Adrenal gland (tissue), 12 donors: ENCODE data around the gene PLA2G12A. TPM values are rescaled to one million over a fixed set of nuclear protein-coding genes. Genes with fewer than 3 reads are reported as not detected.

ENCODE experiments used
- DNase-seq, 7 donors: peaks; one replicate each; pipeline ENCODE4 v3.0.0-alpha.2; 2019 to 2020
- H3K27ac ChIP-seq, 5 donors: fragments of 200-600 bp; sonication (generic) in 4 of 5; 1 replicate in 3 of 5; 2 replicates in 2 of 5; pipeline versions ENCODE4 v1.5.1 to v1.8.0; 2016 to 2020; ENCODE audit warnings: mild to moderate bottlenecking in 1 of 5
- H3K27me3 ChIP-seq: fragments of 200-600 bp; 2 replicates; pipeline ENCODE4 v1.8.0; 2021
- H3K36me3 ChIP-seq, 2 donors: fragments of 200-600 bp; replicated peaks in 1 of 2; 1 replicate in 1 of 2; 2 replicates in 1 of 2; pipeline versions ENCODE4 v1.5.1 to v1.8.0; 2018 to 2022
- H3K4me1 ChIP-seq, 2 donors: fragments of 200-600 bp; replicated peaks in 1 of 2; 1 replicate in 1 of 2; 2 replicates in 1 of 2; pipeline versions ENCODE4 v1.5.1 to v1.8.0; 2018 to 2021
- H3K4me3 ChIP-seq, 4 donors: fragments of 200-600 bp; sonication (generic) in 3 of 4; one replicate each; pipeline ENCODE4 v1.5.1; 2016 to 2018
- H3K9me3 ChIP-seq, 3 donors: fragments of 200-600 bp; sonication (generic) in 1 of 3; replicated peaks in 1 of 3; 1 replicate in 2 of 3; 2 replicates in 1 of 3; pipeline versions ENCODE4 v1.5.1 to v1.8.0; 2016 to 2021
- POLR2A ChIP-seq, 2 donors: fragments of 450-650 bp; IDR thresholded peaks; one replicate each; pipeline ENCODE4 v1.6.1; 2017; ENCODE audit warnings: antibody characterized with exemption in 2 of 2, mild to moderate bottlenecking in 2 of 2, moderate library complexity in 1 of 2
- WGBS, 4 donors: extraction: QIAGEN DNeasy Blood & Tissue Kit in 2 of 4; methylation state at CpG; one replicate each; pipeline versions ENCODE4 v1.1.5 to v1.1.7; 2013 to 2017; 5-methylcytosine and 5-hydroxymethylcytosine counted together
- intact Hi-C, 2 donors: fragments of 100-400 bp; cut with DNase I; formaldehyde crosslinking; loops; one replicate each; pipeline versions ENCODE4 v1.14.1 to v1.15.0; 2022 to 2023
- polyA plus RNA-seq, 3 donors: library from polyadenylated mRNA; stranded (reverse); fragments of 200-250 nt in 2 of 3; fragments of 350-450 nt in 1 of 3; fragmentation: Illumina TruSeq in 1 of 3; extraction: RNeasy Lipid Tissue Mini Kit (QIAGEN cat#74804) in 1 of 3; gene quantifications; one replicate each; pipeline ENCODE4 v1.2.3, GENCODE V29; 2013 to 2014
- total RNA-seq, 9 donors: library from RNA; depleted of rRNA in 4 of 9; stranded (reverse); fragments of >200 nt in 4 of 9; fragments of 120-200 nt in 1 of 9; fragmentation: NEBNext Ultra II Directional in 1 of 9; extraction: Animal tissue kit (Norgen Biotek cat#: 25700) in 1 of 9; gene quantifications; one replicate each; pipeline versions ENCODE4 v1.1.0 to v1.2.4, GENCODE V29; 2013 to 2023
- TF ChIP-seq, protein P1 (sequence below), 6 experiments: fragments of 450-650 bp in 4 of 6; fragments of 200-600 bp in 2 of 6; sonication (generic) in 1 of 6; IDR thresholded peaks; 1 replicate in 5 of 6; 2 replicates in 1 of 6; pipeline versions ENCODE4 v1.5.1 to v1.8.0; 2016 to 2021; ENCODE audit warnings: antibody characterized with exemption in 6 of 6, mild to moderate bottlenecking in 2 of 6, moderate library complexity in 1 of 6
- donor health status: healthy with polysubstance abuse.
- donor health status: Bipolar disorder and iron deficiency.
- donor health status: DM: yes; HTN: yes; CAD: no.
- donor health status: DM: no; HTN: no; CAD: no.
- donor health status: DM: no; HTN: no; CAD: no.
- donor health status: DM: yes; HTN: yes; CAD: no.

Gene PLA2G12A
- total and polyA plus RNA-seq, 12 donors = 10.7 to 67.0 (median 31.5) TPM

DNA sequence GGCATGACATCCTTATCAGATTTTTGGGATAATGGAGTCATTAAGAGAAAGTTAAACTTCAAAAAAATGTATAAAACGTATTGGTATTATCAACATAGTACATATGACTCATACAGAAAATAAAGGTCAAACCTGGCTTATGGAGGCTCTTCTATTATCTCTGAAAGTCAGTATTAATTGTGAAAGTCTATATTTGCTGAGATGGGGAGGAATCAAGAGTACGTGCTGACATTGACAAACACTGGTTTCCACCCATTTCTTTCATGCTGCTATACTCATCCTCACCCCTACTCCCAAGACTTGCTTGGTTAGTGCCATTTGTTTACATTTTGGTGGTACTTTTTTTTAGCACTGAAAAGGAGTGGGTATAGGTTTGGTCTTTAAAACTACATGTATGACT, 30.8 kb upstream of the PLA2G12A start:
- intact Hi-C loops = no loop called here
- Histone ChIP-seq H3K9me3 (no peaks in the 10 kb centered on the region), H3K4me1 (peaks cover 0 to 6% of the 10 kb centered on the region in 2 donors), H3K4me3 (no peak overlapping the region), H3K27ac (no peak overlapping the region), H3K27me3 (no peaks in the 10 kb centered on the region), H3K36me3 (no peaks in the 10 kb centered on the region)
- WGBS, 4 donors = 41 to 74% (median 55%) methylated on average over 2 of the region's 2 CpGs
- TF ChIP-seq, protein P1, sequence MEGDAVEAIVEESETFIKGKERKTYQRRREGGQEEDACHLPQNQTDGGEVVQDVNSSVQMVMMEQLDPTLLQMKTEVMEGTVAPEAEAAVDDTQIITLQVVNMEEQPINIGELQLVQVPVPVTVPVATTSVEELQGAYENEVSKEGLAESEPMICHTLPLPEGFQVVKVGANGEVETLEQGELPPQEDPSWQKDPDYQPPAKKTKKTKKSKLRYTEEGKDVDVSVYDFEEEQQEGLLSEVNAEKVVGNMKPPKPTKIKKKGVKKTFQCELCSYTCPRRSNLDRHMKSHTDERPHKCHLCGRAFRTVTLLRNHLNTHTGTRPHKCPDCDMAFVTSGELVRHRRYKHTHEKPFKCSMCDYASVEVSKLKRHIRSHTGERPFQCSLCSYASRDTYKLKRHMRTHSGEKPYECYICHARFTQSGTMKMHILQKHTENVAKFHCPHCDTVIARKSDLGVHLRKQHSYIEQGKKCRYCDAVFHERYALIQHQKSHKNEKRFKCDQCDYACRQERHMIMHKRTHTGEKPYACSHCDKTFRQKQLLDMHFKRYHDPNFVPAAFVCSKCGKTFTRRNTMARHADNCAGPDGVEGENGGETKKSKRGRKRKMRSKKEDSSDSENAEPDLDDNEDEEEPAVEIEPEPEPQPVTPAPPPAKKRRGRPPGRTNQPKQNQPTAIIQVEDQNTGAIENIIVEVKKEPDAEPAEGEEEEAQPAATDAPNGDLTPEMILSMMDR (IDR thresholded peaks at IDR 0.05) = no peak
- TF ChIP-seq POLR2A (IDR thresholded peaks at IDR 0.05) = no peak
- DNase-seq = no peak

DNA sequence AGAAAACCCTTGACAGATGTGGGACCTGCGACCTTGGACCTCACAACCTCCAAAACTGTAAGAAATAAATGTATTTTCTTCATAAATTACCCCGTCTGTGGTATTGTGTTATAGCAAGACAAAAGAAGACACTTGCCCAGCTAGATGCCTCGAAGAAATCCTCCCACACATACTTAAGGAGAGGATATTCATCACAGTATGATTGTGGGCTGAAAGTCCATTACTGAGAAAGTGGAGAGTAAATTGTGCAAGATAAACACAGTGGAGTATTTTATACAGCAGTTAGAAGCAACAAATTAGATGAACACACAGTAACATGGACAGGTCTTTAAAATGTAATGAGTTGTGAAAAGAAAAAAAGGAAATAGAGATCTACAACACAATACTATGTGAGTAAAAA, 25.8 kb upstream of the PLA2G12A start:
- TF ChIP-seq, protein P1 (IDR thresholded peaks at IDR 0.05) = no peak
- no peak for TF ChIP-seq POLR2A (IDR thresholded peaks at IDR 0.05)
- intact Hi-C loops = no loop called here
- no peak overlapping the region for H3K4me3 ChIP-seq
- H3K27ac ChIP-seq = no peak overlapping the region
- H3K4me1 ChIP-seq = no peaks in the 10 kb centered on the region
- no peaks in the 10 kb centered on the region for H3K27me3 ChIP-seq
- H3K36me3 ChIP-seq = no peaks in the 10 kb centered on the region
- H3K9me3 ChIP-seq = no peaks in the 10 kb centered on the region
- 77 to 82% (median 82%) methylated on average over 3 of the region's 3 CpGs for WGBS, 4 donors
- DNase-seq = no peak

DNA sequence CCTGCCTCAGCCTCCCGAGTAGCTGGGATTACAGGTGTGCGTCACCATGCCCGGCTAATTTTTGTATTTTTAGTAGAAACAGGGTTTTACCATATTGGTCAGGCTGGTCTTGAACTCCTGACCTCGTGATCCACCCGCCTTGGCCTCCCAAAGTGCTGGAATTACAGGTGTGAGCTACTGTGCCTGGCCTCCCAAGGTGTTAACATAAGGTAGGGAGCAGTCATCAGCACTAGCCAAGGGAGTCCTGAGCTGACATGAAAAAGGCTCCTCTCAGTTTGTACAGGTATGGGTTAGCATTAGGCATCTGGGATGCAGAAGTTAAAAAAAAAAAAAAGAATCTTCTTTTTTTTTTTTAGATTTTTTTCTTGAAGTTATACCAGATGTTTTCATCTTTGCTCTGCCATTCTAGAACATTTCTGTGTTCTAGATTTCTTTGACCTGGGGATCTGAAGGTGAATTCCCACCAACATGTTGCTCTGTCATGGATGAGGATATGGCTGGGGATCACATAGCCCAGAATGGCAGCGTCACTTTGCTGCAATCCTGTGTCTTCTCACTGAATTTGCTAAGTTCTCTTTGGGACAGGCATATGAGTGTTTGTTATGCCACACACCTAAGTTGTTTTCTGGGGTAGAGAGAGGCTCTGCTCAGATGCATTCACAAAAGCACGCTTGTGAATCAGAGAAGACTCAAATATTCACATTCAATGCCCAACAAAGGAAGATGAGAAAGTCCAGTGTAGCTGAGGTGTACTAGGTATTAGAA, 24.4 kb upstream of the PLA2G12A start:
- WGBS, 4 donors = 81 to 85% (median 82%) methylated on average over 7 of the region's 7 CpGs
- H3K27me3 ChIP-seq = no peaks in the 10 kb centered on the region
- H3K4me3 ChIP-seq = no peak overlapping the region
- intact Hi-C loops = no loop called here
- TF ChIP-seq POLR2A (IDR thresholded peaks at IDR 0.05) = no peak
- TF ChIP-seq, protein P1 (IDR thresholded peaks at IDR 0.05) = no peak
- no peak overlapping the region for H3K27ac ChIP-seq
- peaks cover 0 to 2% of the 10 kb centered on the region in 2 donors for H3K36me3 ChIP-seq
- no peaks in the 10 kb centered on the region for H3K9me3 ChIP-seq
- no peaks in the 10 kb centered on the region for H3K4me1 ChIP-seq
- no peak for DNase-seq

DNA sequence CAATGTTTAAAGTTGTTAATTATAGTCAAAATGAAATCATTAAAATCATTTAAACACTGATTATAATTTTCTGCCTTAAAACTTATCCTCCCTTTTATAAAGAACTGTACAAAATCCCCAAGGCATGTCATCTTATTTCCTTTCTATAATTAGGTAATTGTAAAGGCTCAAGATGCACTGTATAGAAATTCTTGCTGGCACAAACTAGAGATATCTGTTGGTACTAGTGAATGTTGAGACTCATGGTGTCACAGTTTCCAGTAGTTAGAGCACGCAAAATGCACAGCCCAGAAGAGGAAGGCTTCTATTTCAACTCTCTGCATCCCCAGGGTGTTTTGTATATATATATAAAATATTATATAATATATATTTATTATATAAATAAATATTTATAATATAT, 22.7 kb upstream of the PLA2G12A start:
- Histone ChIP-seq H3K4me1 (no peaks in the 10 kb centered on the region), H3K27me3 (no peaks in the 10 kb centered on the region), H3K4me3 (no peak overlapping the region), H3K27ac (no peak overlapping the region), H3K9me3 (no peaks in the 10 kb centered on the region), H3K36me3 (peaks cover 0 to 3% of the 10 kb centered on the region in 2 donors)
- no peak for TF ChIP-seq POLR2A (IDR thresholded peaks at IDR 0.05)
- TF ChIP-seq, protein P1 (IDR thresholded peaks at IDR 0.05) = no peak
- 0% methylated on average over 1 of the region's 1 CpG for WGBS, 4 donors
- intact Hi-C loops = no loop called here
- no peak for DNase-seq
